ENCODE data around the gene SPIRE1. TPM values are rescaled to one million over a fixed set of nuclear protein-coding genes. Genes with fewer than 3 reads are reported as not detected.

The SPIRE1 gene
- total RNA-seq, 1 experiment from 2014 or later = 2.5 TPM

- Histone ChIP-seq H3K36me3 (ENCODE audit: insufficient read depth, low read length) (no peaks in the 10 kb centered on the region), H3K4me2 (ENCODE audit: low read depth, low read length, poor library complexity, severe bottlenecking) (no peak overlapping the region), H4K20me1 (ENCODE audit: insufficient read depth, low read depth, low read length) (no peaks in the 10 kb centered on the region), H3K4me3 (ENCODE audit: low read length) (no peak overlapping the region), H3K79me2 (ENCODE audit: low read length) (no peaks in the 10 kb centered on the region), H3K27me3 (ENCODE audit: low read length) (no peaks in the 10 kb centered on the region), H3K9me3 (ENCODE audit: low read length) (no peaks in the 10 kb centered on the region), H3K9ac (ENCODE audit: low read length) (no peak overlapping the region), H3K4me1 (ENCODE audit: low read length) (no peaks in the 10 kb centered on the region), H2AFZ (ENCODE audit: low read length) (no peak overlapping the region), H3K27ac (ENCODE audit: low read length) (no peak overlapping the region), H3K9me2 (replicated peaks; ENCODE audit: insufficient read depth, low read length) (no peaks in the 10 kb centered on the region)
- DNase-seq = no peak
Measured at GRCh38 chr18:12433829-12434540, 223.9 kb downstream of the SPIRE1 start.

- Histone ChIP-seq H3K36me3 (ENCODE audit: insufficient read depth, low read length) (no peaks in the 10 kb centered on the region), H3K27ac (ENCODE audit: low read length) (no peak overlapping the region)
- DNase-seq = no peak
Measured at GRCh38 chr18:12432881-12433280, 225.0 kb downstream of the SPIRE1 start.

GRCh38 chr18:12432196-12432595, 225.7 kb downstream of the SPIRE1 start:
- DNase-seq = no peak
- no peaks in the 10 kb centered on the region for H4K20me1 ChIP-seq (ENCODE audit: insufficient read depth, low read depth, low read length)
- no peak overlapping the region for H2AFZ ChIP-seq (ENCODE audit: low read length)
- H3K4me3 ChIP-seq (ENCODE audit: low read length) = no peak overlapping the region
- H3K27me3 ChIP-seq (ENCODE audit: low read length) = no peaks in the 10 kb centered on the region
- H3K4me2 ChIP-seq (ENCODE audit: low read depth, low read length, poor library complexity, severe bottlenecking) = no peak overlapping the region
- H3K4me1 ChIP-seq (ENCODE audit: low read length) = no peaks in the 10 kb centered on the region
- H3K9ac ChIP-seq (ENCODE audit: low read length) = no peak overlapping the region
- no peaks in the 10 kb centered on the region for H3K36me3 ChIP-seq (ENCODE audit: insufficient read depth, low read length)
- H3K27ac ChIP-seq (ENCODE audit: low read length) = no peak overlapping the region
- H3K79me2 ChIP-seq (ENCODE audit: low read length) = no peaks in the 10 kb centered on the region
- H3K9me3 ChIP-seq (ENCODE audit: low read length) = no peaks in the 10 kb centered on the region
- H3K9me2 ChIP-seq (replicated peaks; ENCODE audit: insufficient read depth, low read length) = no peaks in the 10 kb centered on the region

More at GRCh38 chr18:12432881-12433280, 225.0 kb downstream of the SPIRE1 start:
- Histone ChIP-seq H3K79me2 (ENCODE audit: low read length) (no peaks in the 10 kb centered on the region), H3K27me3 (ENCODE audit: low read length) (no peaks in the 10 kb centered on the region), H3K9ac (ENCODE audit: low read length) (no peak overlapping the region), H4K20me1 (ENCODE audit: insufficient read depth, low read depth, low read length) (no peaks in the 10 kb centered on the region), H2AFZ (ENCODE audit: low read length) (no peak overlapping the region), H3K4me1 (ENCODE audit: low read length) (no peaks in the 10 kb centered on the region), H3K9me3 (ENCODE audit: low read length) (no peaks in the 10 kb centered on the region), H3K4me2 (ENCODE audit: low read depth, low read length, poor library complexity, severe bottlenecking) (no peak overlapping the region), H3K9me2 (replicated peaks; ENCODE audit: insufficient read depth, low read length) (no peaks in the 10 kb centered on the region), H3K4me3 (ENCODE audit: low read length) (no peak overlapping the region)

GRCh38 chr18:12431561-12431960, 226.3 kb downstream of the SPIRE1 start:
- Histone ChIP-seq H3K4me3 (ENCODE audit: low read length) (no peak overlapping the region), H3K4me2 (ENCODE audit: low read depth, low read length, poor library complexity, severe bottlenecking) (no peak overlapping the region), H3K36me3 (ENCODE audit: insufficient read depth, low read length) (no peaks in the 10 kb centered on the region), H3K27ac (ENCODE audit: low read length) (no peak overlapping the region), H2AFZ (ENCODE audit: low read length) (no peak overlapping the region), H3K9me3 (ENCODE audit: low read length) (no peaks in the 10 kb centered on the region), H3K27me3 (ENCODE audit: low read length) (no peaks in the 10 kb centered on the region), H4K20me1 (ENCODE audit: insufficient read depth, low read depth, low read length) (no peaks in the 10 kb centered on the region), H3K79me2 (ENCODE audit: low read length) (no peaks in the 10 kb centered on the region), H3K4me1 (ENCODE audit: low read length) (no peaks in the 10 kb centered on the region), H3K9ac (ENCODE audit: low read length) (no peak overlapping the region), H3K9me2 (replicated peaks; ENCODE audit: insufficient read depth, low read length) (no peaks in the 10 kb centered on the region)
- no peak for DNase-seq

GRCh38 chr18:12430137-12430990, 227.5 kb downstream of the SPIRE1 start:
- Histone ChIP-seq H3K9me3 (ENCODE audit: low read length) (no peaks in the 10 kb centered on the region), H3K27me3 (ENCODE audit: low read length) (no peaks in the 10 kb centered on the region), H3K79me2 (ENCODE audit: low read length) (no peaks in the 10 kb centered on the region), H2AFZ (ENCODE audit: low read length) (no peak overlapping the region), H3K4me2 (ENCODE audit: low read depth, low read length, poor library complexity, severe bottlenecking) (no peak overlapping the region), H3K4me3 (ENCODE audit: low read length) (no peak overlapping the region), H3K9ac (ENCODE audit: low read length) (no peak overlapping the region), H3K4me1 (ENCODE audit: low read length) (no peaks in the 10 kb centered on the region), H3K36me3 (ENCODE audit: insufficient read depth, low read length) (no peaks in the 10 kb centered on the region), H3K27ac (ENCODE audit: low read length) (no peak overlapping the region), H3K9me2 (replicated peaks; ENCODE audit: insufficient read depth, low read length) (no peaks in the 10 kb centered on the region), H4K20me1 (ENCODE audit: insufficient read depth, low read depth, low read length) (no peaks in the 10 kb centered on the region)
- DNase-seq = no peak

GRCh38 chr18:12429556-12429955, 228.4 kb downstream of the SPIRE1 start:
- Histone ChIP-seq H3K4me3 (ENCODE audit: low read length) (no peak overlapping the region), H3K4me1 (ENCODE audit: low read length) (no peaks in the 10 kb centered on the region), H3K79me2 (ENCODE audit: low read length) (no peaks in the 10 kb centered on the region), H3K9ac (ENCODE audit: low read length) (no peak overlapping the region), H3K4me2 (ENCODE audit: low read depth, low read length, poor library complexity, severe bottlenecking) (no peak overlapping the region), H3K27me3 (ENCODE audit: low read length) (no peaks in the 10 kb centered on the region), H3K27ac (ENCODE audit: low read length) (no peak overlapping the region), H3K36me3 (ENCODE audit: insufficient read depth, low read length) (no peaks in the 10 kb centered on the region), H2AFZ (ENCODE audit: low read length) (no peak overlapping the region), H3K9me2 (replicated peaks; ENCODE audit: insufficient read depth, low read length) (no peaks in the 10 kb centered on the region), H3K9me3 (ENCODE audit: low read length) (no peaks in the 10 kb centered on the region), H4K20me1 (ENCODE audit: insufficient read depth, low read depth, low read length) (no peaks in the 10 kb centered on the region)
- DNase-seq = no peak

- H3K27ac ChIP-seq (ENCODE audit: low read length) = no peak overlapping the region
- H3K27me3 ChIP-seq (ENCODE audit: low read length) = no peaks in the 10 kb centered on the region
- DNase-seq = no peak
- H3K9me2 ChIP-seq (replicated peaks; ENCODE audit: insufficient read depth, low read length) = no peaks in the 10 kb centered on the region
- no peaks in the 10 kb centered on the region for H3K36me3 ChIP-seq (ENCODE audit: insufficient read depth, low read length)
- H3K4me2 ChIP-seq (ENCODE audit: low read depth, low read length, poor library complexity, severe bottlenecking) = no peak overlapping the region
- no peak overlapping the region for H3K4me3 ChIP-seq (ENCODE audit: low read length)
- H3K9me3 ChIP-seq (ENCODE audit: low read length) = no peaks in the 10 kb centered on the region
- no peaks in the 10 kb centered on the region for H4K20me1 ChIP-seq (ENCODE audit: insufficient read depth, low read depth, low read length)
- no peak overlapping the region for H3K9ac ChIP-seq (ENCODE audit: low read length)
- no peak overlapping the region for H2AFZ ChIP-seq (ENCODE audit: low read length)
- no peaks in the 10 kb centered on the region for H3K79me2 ChIP-seq (ENCODE audit: low read length)
- H3K4me1 ChIP-seq (ENCODE audit: low read length) = no peaks in the 10 kb centered on the region
Measured at GRCh38 chr18:12428923-12429322, 229.0 kb downstream of the SPIRE1 start.

- Histone ChIP-seq H3K4me1 (ENCODE audit: low read length) (no peaks in the 10 kb centered on the region), H3K36me3 (ENCODE audit: insufficient read depth, low read length) (no peaks in the 10 kb centered on the region), H3K4me3 (ENCODE audit: low read length) (no peak overlapping the region), H3K27ac (ENCODE audit: low read length) (no peak overlapping the region), H3K79me2 (ENCODE audit: low read length) (no peaks in the 10 kb centered on the region), H4K20me1 (ENCODE audit: insufficient read depth, low read depth, low read length) (no peaks in the 10 kb centered on the region), H3K4me2 (ENCODE audit: low read depth, low read length, poor library complexity, severe bottlenecking) (no peak overlapping the region), H2AFZ (ENCODE audit: low read length) (no peak overlapping the region), H3K9ac (ENCODE audit: low read length) (no peak overlapping the region), H3K27me3 (ENCODE audit: low read length) (no peaks in the 10 kb centered on the region), H3K9me2 (replicated peaks; ENCODE audit: insufficient read depth, low read length) (no peaks in the 10 kb centered on the region), H3K9me3 (ENCODE audit: low read length) (no peaks in the 10 kb centered on the region)
- no peak for DNase-seq
Measured at GRCh38 chr18:12426924-12427323, 231.0 kb downstream of the SPIRE1 start.
